Body of pancreas (tissue), 4 donors: ENCODE measurements around the gene PGPEP1. TPM values are rescaled to one million over a fixed set of nuclear protein-coding genes. Genes with fewer than 3 reads are reported as not detected.
A peak's percentile ranks its signal among the peaks of the same experiment; 100 is the strongest.

Experiments used
- ATAC-seq: fragments of 150-250 bp; one replicate; pipeline ENCODE4 v1.9.1; 2016
- DNase-seq, 4 donors: peaks; one replicate each; pipeline ENCODE4 v3.0.0-alpha.2; 2019
- H3K27ac ChIP-seq, 4 donors: fragments of 200-600 bp; sonication (generic); 1 replicate in 3 of 4; 2 replicates in 1 of 4; pipeline versions ENCODE4 v1.5.1 to v1.6.1; 2016 to 2019; ENCODE audit warnings: mild to moderate bottlenecking in 1 of 4, mixed read lengths in 1 of 4, moderate library complexity in 1 of 4
- H3K27me3 ChIP-seq, 2 donors: fragments of 200-600 bp; sonication (generic); one replicate each; pipeline ENCODE4 v1.6.0; 2016; ENCODE audit warnings: mild to moderate bottlenecking in 1 of 2
- H3K36me3 ChIP-seq, 2 donors: fragments of 200-600 bp; sonication (generic); replicated peaks in 1 of 2; 2 replicates each; pipeline ENCODE4 v1.5.1; 2016; ENCODE audit warnings: low read depth in 2 of 2; ENCODE audit not compliant: insufficient read depth in 1 of 2
- H3K4me1 ChIP-seq: fragments of 200-600 bp; sonication (generic); one replicate; pipeline ENCODE4 v1.6.0; 2016
- H3K4me3 ChIP-seq, 2 donors: fragments of 200-600 bp; sonication (generic); 1 replicate in 1 of 2; 2 replicates in 1 of 2; pipeline ENCODE4 v1.5.1; 2016 to 2019
- H3K9me3 ChIP-seq, 3 donors: fragments of 200-600 bp; sonication (generic); 1 replicate in 2 of 3; 2 replicates in 1 of 3; pipeline ENCODE4 v1.5.1; 2016
- CTCF ChIP-seq, 7 experiments: fragments of 450-650 bp in 4 of 7; fragments of 200-600 bp in 3 of 7; sonication (generic) in 3 of 7; IDR thresholded peaks; one replicate each; pipeline ENCODE4 v1.5.1; 2016 to 2019; ENCODE audit warnings: antibody characterized with exemption in 7 of 7
- POLR2A ChIP-seq, 3 donors: fragments of 450-650 bp; IDR thresholded peaks; one replicate each; pipeline ENCODE4 v1.6.1; 2016; ENCODE audit warnings: antibody characterized with exemption in 3 of 3, mild to moderate bottlenecking in 2 of 3
- WGBS, 2 donors: methylation state at CpG; one replicate each; pipeline ENCODE4 v1.1.5; 2017; 5-methylcytosine and 5-hydroxymethylcytosine counted together
- intact Hi-C: fragments of 100-400 bp; cut with DNase I; formaldehyde crosslinking; loops from one replicate; pipeline ENCODE4 v1.15.1; 2023
- total RNA-seq, 2 donors: library from RNA; depleted of rRNA; stranded (reverse); fragments of >200 nt; gene quantifications; one replicate each; pipeline ENCODE4 v1.1.0, GENCODE V29; 2016

The PGPEP1 gene
- total RNA-seq, 2 donors from 2014 or later = 22.1 to 37.6 TPM

GRCh38 chr19:18392926-18393325, 52.5 kb downstream of the PGPEP1 start:
- H3K27me3 ChIP-seq = peaks cover 0 to 7% of the 10 kb centered on the region in 2 donors
- 66 to 83% methylated on average over 5 of the region's 5 CpGs for WGBS, 2 donors
- H3K4me3 ChIP-seq = no peak overlapping the region
- no peak for TF ChIP-seq POLR2A (IDR thresholded peaks at IDR 0.05)
- no peak for TF ChIP-seq CTCF (IDR thresholded peaks at IDR 0.05)
- H3K4me1 ChIP-seq = peaks cover 27% of the 10 kb centered on the region
- no peaks in the 10 kb centered on the region for H3K36me3 ChIP-seq
- intact Hi-C loops = no loop called here
- peak overlapping the region in 1 of 4 donors; percentile 63 for H3K27ac ChIP-seq
- no peaks in the 10 kb centered on the region for H3K9me3 ChIP-seq
- no peak for DNase-seq
- no peak for ATAC-seq

GRCh38 chr19:18393836-18394235, 53.4 kb downstream of the PGPEP1 start:
- ATAC-seq = no peak
- 69 to 85% methylated on average over 7 of the region's 7 CpGs for WGBS, 2 donors
- intact Hi-C loops = no loop called here

GRCh38 chr19:18396471-18397241, 56.3 kb downstream of the PGPEP1 start:
- TF ChIP-seq POLR2A (IDR thresholded peaks at IDR 0.05) = no peak
- no peak for TF ChIP-seq CTCF (IDR thresholded peaks at IDR 0.05)
- 42 to 48% methylated on average over 27 to 34 of the region's 37 CpGs for WGBS, 2 donors
- Histone ChIP-seq H3K9me3 (no peaks in the 10 kb centered on the region), H3K27ac (no peak overlapping the region), H3K27me3 (peaks cover 0 to 7% of the 10 kb centered on the region in 2 donors), H3K4me1 (peaks cover 25% of the 10 kb centered on the region), H3K4me3 (no peak overlapping the region), H3K36me3 (no peaks in the 10 kb centered on the region)
- ATAC-seq (no peak), DNase-seq (no peak)
- intact Hi-C loops = no loop called here

More at GRCh38 chr19:18393836-18394235, 53.4 kb downstream of the PGPEP1 start:
- DNase-seq = peak in 1 of 4 donors; percentile 57
- Histone ChIP-seq H3K27me3 (peaks cover 0 to 7% of the 10 kb centered on the region in 2 donors), H3K36me3 (no peaks in the 10 kb centered on the region), H3K4me1 (peaks cover 22% of the 10 kb centered on the region), H3K9me3 (no peaks in the 10 kb centered on the region), H3K27ac (peak overlapping the region in 1 of 4 donors; percentile 63), H3K4me3 (no peak overlapping the region)
- TF ChIP-seq POLR2A (IDR thresholded peaks at IDR 0.05) = peak in 1 of 3 donors; percentile 11
- no peak for TF ChIP-seq CTCF (IDR thresholded peaks at IDR 0.05)

- Histone ChIP-seq H3K27ac (no peak within 1 kb of the TSS), H3K36me3 (no peaks in the 10 kb centered on the region), H3K9me3 (no peaks in the 10 kb centered on the region), H3K4me1 (peaks cover 33% of the 10 kb centered on the region), H3K4me3 (no peak within 1 kb of the TSS), H3K27me3 (peaks cover 0 to 7% of the 10 kb centered on the region in 2 donors)
- WGBS, 2 donors = 24 to 70% methylated on average over 6 to 33 of the region's 33 CpGs
- intact Hi-C loops = no loop called here
- TF ChIP-seq POLR2A (IDR thresholded peaks at IDR 0.05) (peak in 1 of 3 donors; percentile 62), CTCF (IDR thresholded peaks at IDR 0.05) (no peak)
- no peak for ATAC-seq
- peak in 1 of 4 donors; percentile 77 for DNase-seq
These were observed 57.1 kb downstream of the PGPEP1 start, which contains the start of gene LRRC25 for GRCh38 chr19:18397242-18398202. Gene LRRC25, minus strand, starts transcription at chr19:18397622. Its CDS starts 659 bp downstream, at chr19:18396963.
